ENCODE results near the gene WNT3.

WNT3 gene

GRCh38 chr17:46738544-46738943 is 79.9 kb downstream of the WNT3 start:
- no peak overlapping the region for H3K4me3 ChIP-seq (ENCODE audit: low read depth, low read length)
- TF ChIP-seq, protein P1, sequence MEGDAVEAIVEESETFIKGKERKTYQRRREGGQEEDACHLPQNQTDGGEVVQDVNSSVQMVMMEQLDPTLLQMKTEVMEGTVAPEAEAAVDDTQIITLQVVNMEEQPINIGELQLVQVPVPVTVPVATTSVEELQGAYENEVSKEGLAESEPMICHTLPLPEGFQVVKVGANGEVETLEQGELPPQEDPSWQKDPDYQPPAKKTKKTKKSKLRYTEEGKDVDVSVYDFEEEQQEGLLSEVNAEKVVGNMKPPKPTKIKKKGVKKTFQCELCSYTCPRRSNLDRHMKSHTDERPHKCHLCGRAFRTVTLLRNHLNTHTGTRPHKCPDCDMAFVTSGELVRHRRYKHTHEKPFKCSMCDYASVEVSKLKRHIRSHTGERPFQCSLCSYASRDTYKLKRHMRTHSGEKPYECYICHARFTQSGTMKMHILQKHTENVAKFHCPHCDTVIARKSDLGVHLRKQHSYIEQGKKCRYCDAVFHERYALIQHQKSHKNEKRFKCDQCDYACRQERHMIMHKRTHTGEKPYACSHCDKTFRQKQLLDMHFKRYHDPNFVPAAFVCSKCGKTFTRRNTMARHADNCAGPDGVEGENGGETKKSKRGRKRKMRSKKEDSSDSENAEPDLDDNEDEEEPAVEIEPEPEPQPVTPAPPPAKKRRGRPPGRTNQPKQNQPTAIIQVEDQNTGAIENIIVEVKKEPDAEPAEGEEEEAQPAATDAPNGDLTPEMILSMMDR (IDR thresholded peaks at IDR 0.05; ENCODE audit: borderline replicate concordance, insufficient read depth, low read depth, low read length): no peak

GRCh38 chr17:46737326-46737725 is 81.2 kb downstream of the WNT3 start:
- no peak overlapping the region for H3K4me3 ChIP-seq (ENCODE audit: low read depth, low read length)
- TF ChIP-seq, protein P1 (IDR thresholded peaks at IDR 0.05; ENCODE audit: borderline replicate concordance, insufficient read depth, low read depth, low read length): no peak

DNA sequence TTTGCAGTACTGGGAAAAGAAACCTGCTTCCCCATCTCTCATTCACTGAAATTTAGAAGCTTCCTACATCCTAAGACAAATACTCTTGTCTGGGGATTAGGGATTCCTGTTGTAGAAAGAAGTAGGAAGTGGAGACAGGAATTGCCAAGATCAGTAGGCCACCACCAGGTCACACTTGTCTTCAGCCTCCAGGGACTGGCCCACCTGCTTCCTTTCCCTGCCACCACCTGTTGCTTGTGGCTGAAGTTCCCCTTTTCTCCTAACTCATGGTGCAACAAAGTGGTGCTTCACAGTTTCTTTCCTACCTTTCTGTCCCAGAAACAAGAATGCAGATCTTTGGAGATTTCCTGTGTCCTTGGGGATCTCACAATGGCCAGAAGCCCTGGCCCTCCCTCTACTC is 82.4 kb downstream of the WNT3 start:
- H3K4me3 ChIP-seq (ENCODE audit: low read depth, low read length): no peak overlapping the region
- TF ChIP-seq, protein P1 (IDR thresholded peaks at IDR 0.05; ENCODE audit: borderline replicate concordance, insufficient read depth, low read depth, low read length): no peak

DNA sequence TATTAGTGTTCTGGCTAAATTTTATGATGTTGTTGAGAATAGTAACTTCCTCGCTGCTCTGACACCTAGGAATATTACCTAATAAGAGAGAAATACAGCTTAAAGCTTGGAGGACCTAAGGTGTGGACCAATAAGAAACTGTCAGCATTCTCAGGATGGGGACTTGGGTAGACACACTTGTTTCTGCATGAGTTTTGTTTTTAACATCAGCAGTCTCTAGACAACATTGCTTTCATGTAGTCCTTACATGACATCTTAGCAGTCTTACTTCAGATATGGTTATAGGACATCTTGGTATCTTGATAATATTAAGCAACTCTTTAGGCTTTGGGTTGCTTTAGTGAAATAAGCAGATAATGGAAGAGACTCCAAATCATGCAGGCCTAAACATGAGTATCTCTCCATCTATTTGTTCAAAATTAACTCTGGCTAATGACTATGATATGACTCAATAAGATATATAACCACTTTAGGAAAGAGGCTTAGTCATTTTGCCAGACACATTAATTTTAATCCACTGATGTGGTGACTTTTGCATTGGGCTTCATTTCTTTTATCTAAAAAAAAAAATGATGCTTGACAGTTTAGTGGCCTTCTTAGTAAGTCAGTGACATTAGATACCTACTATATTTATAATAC is 84.5 kb downstream of the WNT3 start:
- TF ChIP-seq, protein P1 (IDR thresholded peaks at IDR 0.05; ENCODE audit: borderline replicate concordance, insufficient read depth, low read depth, low read length): no peak
- no peak overlapping the region for H3K4me3 ChIP-seq (ENCODE audit: low read depth, low read length)

GRCh38 chr17:46732754-46733398 is 85.6 kb downstream of the WNT3 start:
- TF ChIP-seq, protein P1 (IDR thresholded peaks at IDR 0.05; ENCODE audit: borderline replicate concordance, insufficient read depth, low read depth, low read length): no peak
- H3K4me3 ChIP-seq (ENCODE audit: low read depth, low read length): no peak overlapping the region

GRCh38 chr17:46732160-46732559 is 86.3 kb downstream of the WNT3 start:
- no peak overlapping the region for H3K4me3 ChIP-seq (ENCODE audit: low read depth, low read length)
- TF ChIP-seq, protein P1 (IDR thresholded peaks at IDR 0.05; ENCODE audit: borderline replicate concordance, insufficient read depth, low read depth, low read length): no peak

- no peak overlapping the region for H3K4me3 ChIP-seq (ENCODE audit: low read depth, low read length)
- TF ChIP-seq, protein P1 (IDR thresholded peaks at IDR 0.05; ENCODE audit: borderline replicate concordance, insufficient read depth, low read depth, low read length): no peak
Measured at GRCh38 chr17:46730679-46731078, 87.8 kb downstream of the WNT3 start.

All from GM12875 (cell line).